ENCODE results near the gene ATAD2B.

ATAD2B gene

DNA sequence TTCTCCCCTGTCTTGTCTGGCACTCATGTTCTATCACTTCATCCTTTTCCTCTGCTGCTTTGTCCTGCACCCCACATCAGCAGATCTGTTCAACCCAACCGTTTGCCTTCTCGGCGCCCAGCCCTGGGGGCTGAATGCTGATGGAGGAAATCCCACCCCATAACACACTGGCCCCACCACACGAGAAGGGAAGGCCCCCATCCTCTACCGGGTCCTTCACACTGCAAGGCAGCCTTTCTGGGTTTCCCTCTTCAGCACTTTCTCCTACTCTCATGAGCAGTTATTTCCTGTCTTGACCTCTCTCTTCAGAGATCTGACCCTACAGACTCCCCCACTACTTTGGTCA is 227.4 kb downstream of the ATAD2B start:
- DNase-seq (ENCODE audit: low read depth): no peak

DNA sequence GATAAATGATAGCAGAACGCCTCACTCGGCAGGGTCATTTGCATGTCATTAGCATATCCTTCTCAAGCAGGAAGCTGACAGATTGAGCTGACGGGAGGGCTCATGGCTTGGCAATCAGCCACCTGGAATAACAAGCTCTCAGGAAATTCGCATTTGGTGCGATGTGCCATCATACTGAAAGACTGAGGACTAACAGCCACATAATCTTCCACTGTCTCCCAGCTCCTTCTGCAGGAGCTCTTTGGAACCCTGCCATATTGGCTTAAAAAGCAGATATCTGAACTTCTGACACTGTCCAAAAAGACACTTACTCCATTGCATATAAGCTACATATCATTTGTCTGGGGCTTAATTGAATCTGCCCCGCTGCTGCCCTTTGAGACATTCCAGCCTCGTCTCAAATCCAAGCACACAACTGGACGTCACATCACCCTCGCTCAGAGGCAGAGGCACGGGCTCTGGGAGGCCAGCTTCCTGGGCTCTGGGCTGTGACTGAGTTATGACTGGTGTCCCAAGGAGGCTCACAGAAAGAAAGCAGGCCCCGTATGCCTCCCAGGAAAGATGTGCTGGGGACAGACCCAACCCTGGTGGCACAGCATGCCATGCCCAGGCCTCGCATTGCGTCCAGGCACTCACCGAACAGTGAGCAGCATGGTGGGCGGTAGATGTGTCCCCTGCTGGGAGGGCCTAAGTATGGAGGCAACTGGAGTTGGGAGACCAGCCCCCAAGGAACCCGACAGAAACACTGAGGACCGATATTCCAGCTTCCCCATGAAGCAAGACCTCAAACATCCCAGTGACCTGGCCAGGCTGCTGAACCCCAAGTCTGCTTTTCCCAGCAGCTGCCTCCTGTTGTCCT is 228.0 kb downstream of the ATAD2B start:
- DNase-seq (ENCODE audit: low read depth): no peak
